Erythroblast (primary cell): ENCODE data around the gene FMO1.

Experiments used
- GATA1 ChIP-seq: IDR thresholded peaks from 2 replicates; pipeline ENCODE4 v1.6.1; 2011; ENCODE audit warnings: low read depth, mild to moderate bottlenecking, control low read depth, low read length, moderate library complexity
- POLR2A ChIP-seq: IDR thresholded peaks from 2 replicates; pipeline ENCODE4 v1.6.1; 2011; ENCODE audit warnings: mild to moderate bottlenecking, low read length

DNA sequence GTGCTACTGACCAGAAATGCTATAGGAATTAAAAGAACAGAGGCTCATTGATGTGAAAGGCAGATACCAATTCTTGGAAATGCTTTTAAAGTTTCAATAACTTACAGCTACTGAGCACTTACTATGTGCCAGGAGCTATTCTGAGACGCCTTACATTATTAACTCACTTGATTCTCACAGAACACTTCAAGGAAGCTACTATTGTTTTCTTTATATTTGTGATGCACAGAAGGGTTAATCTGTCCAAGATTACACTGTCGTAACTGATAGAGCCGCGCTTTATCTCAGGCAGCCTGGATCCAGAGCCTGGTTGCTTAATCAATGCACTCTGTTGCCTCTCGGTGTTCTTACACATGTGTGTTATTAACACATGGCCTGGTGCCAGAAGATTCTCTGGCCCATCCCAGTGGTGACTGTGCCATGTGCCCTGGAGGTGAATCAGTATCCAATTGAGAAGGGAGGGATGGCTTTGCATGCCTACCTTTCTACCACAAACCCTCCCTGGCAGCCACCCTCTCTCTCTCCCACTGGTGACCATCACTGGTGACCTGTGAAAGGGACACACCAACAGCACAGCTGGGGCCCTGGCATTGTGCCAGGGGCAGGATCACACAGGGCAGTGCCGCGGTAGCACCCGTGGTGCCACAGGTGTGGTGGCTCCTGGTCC is 8.8 kb downstream of the FMO1 start:
- no peak for TF ChIP-seq POLR2A
- no peak for TF ChIP-seq GATA1
